HepG2 (cell line): ENCODE results near the gene WNT5B. TPM values are rescaled to one million over a fixed set of nuclear protein-coding genes. Genes with fewer than 3 reads are reported as not detected.
A peak's percentile ranks its signal among the peaks of the same experiment; 100 is the strongest.

ENCODE experiments used
- MED13 ChIP-seq: sonication (generic); formaldehyde crosslinking; IDR thresholded peaks from 2 replicates; pipeline ENCODE4 v1.5.0; 2020; ENCODE audit warnings: missing genetic modification reagents
- PCBP2 ChIP-seq: fragments of 200-400 bp; formaldehyde crosslinking; optimal IDR thresholded peaks from 2 replicates; pipeline ENCODE3; 2018; ENCODE audit warnings: low read length, low read depth; ENCODE audit not compliant: poor library complexity, severe bottlenecking
- PRPF4 ChIP-seq: fragments of 200-400 bp; formaldehyde crosslinking; IDR thresholded peaks from 2 replicates; pipeline ENCODE4 v1.6.1; 2016; ENCODE audit warnings: low read length, low read depth; ENCODE audit not compliant: poor library complexity, severe bottlenecking
- RXRB ChIP-seq: IDR thresholded peaks from 2 replicates; pipeline ENCODE4 v1.6.1; 2016; ENCODE audit warnings: borderline replicate concordance, missing genetic modification reagents, missing compliant biosample characterization
- TAF15 ChIP-seq: fragments of 200-400 bp; formaldehyde crosslinking; IDR thresholded peaks from one replicate; pipeline ENCODE4 v1.6.1; 2018; ENCODE audit warnings: mild to moderate bottlenecking, low read depth, low read length; ENCODE audit not compliant: poor library complexity, severe bottlenecking
- YY1 ChIP-seq: IDR thresholded peaks from 2 replicates; pipeline ENCODE4 v1.6.1; 2011; ENCODE audit warnings: low read length, low read depth, moderate library complexity, mild to moderate bottlenecking; ENCODE audit not compliant: insufficient read depth, insufficient replicate concordance
- ZNF484 ChIP-seq: sonication (generic); formaldehyde crosslinking; IDR thresholded peaks from 2 replicates; pipeline ENCODE4 v1.5.1; 2020; ENCODE audit warnings: mild to moderate bottlenecking, low read depth, missing genetic modification reagents, borderline replicate concordance
- ZNF652 ChIP-seq: IDR thresholded peaks from 2 replicates; pipeline ENCODE4 v1.6.1; 2016; ENCODE audit warnings: low read depth, borderline replicate concordance
- ZZZ3 ChIP-seq: sonication (generic); formaldehyde crosslinking; IDR thresholded peaks from 2 replicates; pipeline ENCODE4 v1.4.0; 2020; ENCODE audit warnings: missing genetic modification reagents, mild to moderate bottlenecking, borderline replicate concordance
- polyA plus RNA-seq, 8 experiments: library from polyadenylated mRNA; depleted of rRNA in 3 of 8; stranded (reverse) in 7 of 8; unstranded in 1 of 8; fragments of >200 nt; fragmentation: Illumina TruSeq in 4 of 8; extraction: Trizol in 4 of 8; gene quantifications; 2 replicates each; pipeline versions ENCODE4 v1.2.1 to v1.2.3, GENCODE V29; 2011 to 2016; ENCODE audit warnings: low read depth in 4 of 8, missing spikeins in 1 of 8, mixed read lengths in 1 of 8; ENCODE audit not compliant: insufficient read depth in 1 of 8
- total RNA-seq, 5 experiments: library from RNA; depleted of rRNA; stranded (reverse); fragments of >200 nt; fragmentation: Illumina TruSeq; extraction: Trizol; gene quantifications; 2 replicates each; pipeline ENCODE4 v1.2.3, GENCODE V29; 2016; ENCODE audit warnings: low read depth in 1 of 5
- TF ChIP-seq, protein P1 (sequence below): sonication (generic); formaldehyde crosslinking; IDR thresholded peaks from 2 replicates; pipeline ENCODE4 v1.4.0; 2020; ENCODE audit warnings: missing genetic modification reagents, mild to moderate bottlenecking, borderline replicate concordance
- TF ChIP-seq, protein P2 (sequence below): sonication (generic); formaldehyde crosslinking; IDR thresholded peaks from 2 replicates; pipeline ENCODE4 v1.4.0; 2020; ENCODE audit warnings: missing genetic modification reagents
- TF ChIP-seq, protein P3 (sequence below): sonication (generic); formaldehyde crosslinking; conservative IDR thresholded peaks from 2 replicates; pipeline ENCODE4 v1.8.0; 2022; ENCODE audit warnings: low read depth, missing genetic modification reagents
- TF ChIP-seq, protein P4 (sequence below): sonication (generic); formaldehyde crosslinking; IDR thresholded peaks from 2 replicates; pipeline ENCODE4 v1.5.0; 2020; ENCODE audit warnings: mild to moderate bottlenecking, missing genetic modification reagents, borderline replicate concordance

WNT5B gene
- total and polyA plus RNA-seq, 2 of the 13 experiments (the other 11 are each of a cell fraction or from before 2014, with no cell fraction given), result 0.04 TPM; not detected in 1

DNA sequence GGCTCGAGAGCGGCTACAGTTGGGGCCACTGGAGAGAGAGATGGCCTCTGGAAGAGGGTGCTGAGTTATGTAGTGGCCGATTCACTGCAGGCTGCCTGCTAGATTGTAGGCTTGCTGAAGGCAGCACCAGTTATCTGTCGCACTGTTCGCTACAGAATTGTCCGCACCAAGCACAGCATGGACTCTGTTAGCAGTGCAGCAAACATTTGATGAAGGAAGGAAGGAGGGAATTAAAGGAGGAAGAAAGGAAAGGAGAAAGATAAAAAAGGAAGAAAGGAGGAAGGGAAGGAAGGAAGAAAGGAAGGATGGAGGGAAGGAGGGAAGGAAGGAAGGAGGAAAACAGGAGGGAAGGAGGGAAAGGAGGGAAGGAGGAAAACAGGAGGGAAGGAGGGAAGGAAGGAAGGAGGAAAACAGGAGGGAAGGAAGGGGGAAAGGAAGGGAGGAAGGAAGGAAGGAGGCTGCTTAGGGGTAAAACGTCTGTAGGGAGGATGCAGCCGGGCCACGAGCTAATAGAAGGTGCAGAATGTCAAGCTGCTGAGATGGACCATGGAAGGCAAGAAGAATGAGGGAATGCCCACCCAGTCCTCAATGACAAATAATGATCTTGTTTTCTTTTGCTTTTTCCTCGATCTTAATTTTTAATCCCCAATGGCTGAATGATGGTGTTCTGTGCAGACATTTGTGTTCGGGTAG is 34.6 kb downstream of the WNT5B start (continued):
- no peak for TF ChIP-seq TAF15
- no peak for TF ChIP-seq RXRB (CRISPR knock-in tag)
- TF ChIP-seq, protein P1, sequence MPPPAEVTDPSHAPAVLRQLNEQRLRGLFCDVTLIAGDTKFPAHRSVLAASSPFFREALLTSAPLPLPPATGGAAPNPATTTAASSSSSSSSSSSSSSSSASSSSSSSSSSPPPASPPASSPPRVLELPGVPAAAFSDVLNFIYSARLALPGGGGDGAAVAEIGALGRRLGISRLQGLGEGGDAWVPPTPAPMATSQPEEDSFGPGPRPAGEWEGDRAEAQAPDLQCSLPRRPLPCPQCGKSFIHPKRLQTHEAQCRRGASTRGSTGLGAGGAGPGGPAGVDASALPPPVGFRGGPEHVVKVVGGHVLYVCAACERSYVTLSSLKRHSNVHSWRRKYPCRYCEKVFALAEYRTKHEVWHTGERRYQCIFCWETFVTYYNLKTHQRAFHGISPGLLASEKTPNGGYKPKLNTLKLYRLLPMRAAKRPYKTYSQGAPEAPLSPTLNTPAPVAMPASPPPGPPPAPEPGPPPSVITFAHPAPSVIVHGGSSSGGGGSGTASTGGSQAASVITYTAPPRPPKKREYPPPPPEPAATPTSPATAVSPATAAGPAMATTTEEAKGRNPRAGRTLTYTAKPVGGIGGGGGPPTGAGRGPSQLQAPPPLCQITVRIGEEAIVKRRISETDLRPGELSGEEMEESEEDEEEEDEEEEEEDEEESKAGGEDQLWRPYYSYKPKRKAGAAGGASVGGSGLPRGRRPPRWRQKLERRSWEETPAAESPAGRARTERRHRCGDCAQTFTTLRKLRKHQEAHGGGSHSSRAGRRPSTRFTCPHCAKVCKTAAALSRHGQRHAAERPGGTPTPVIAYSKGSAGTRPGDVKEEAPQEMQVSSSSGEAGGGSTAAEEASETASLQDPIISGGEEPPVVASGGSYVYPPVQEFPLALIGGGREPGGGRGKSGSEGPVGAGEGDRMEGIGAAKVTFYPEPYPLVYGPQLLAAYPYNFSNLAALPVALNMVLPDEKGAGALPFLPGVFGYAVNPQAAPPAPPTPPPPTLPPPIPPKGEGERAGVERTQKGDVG (CRISPR knock-in tag), result no peak
- TF ChIP-seq ZNF484, result no peak
- TF ChIP-seq PRPF4, result peak; percentile 4
- TF ChIP-seq ZNF652 (CRISPR knock-in tag), result no peak
- TF ChIP-seq, protein P2, sequence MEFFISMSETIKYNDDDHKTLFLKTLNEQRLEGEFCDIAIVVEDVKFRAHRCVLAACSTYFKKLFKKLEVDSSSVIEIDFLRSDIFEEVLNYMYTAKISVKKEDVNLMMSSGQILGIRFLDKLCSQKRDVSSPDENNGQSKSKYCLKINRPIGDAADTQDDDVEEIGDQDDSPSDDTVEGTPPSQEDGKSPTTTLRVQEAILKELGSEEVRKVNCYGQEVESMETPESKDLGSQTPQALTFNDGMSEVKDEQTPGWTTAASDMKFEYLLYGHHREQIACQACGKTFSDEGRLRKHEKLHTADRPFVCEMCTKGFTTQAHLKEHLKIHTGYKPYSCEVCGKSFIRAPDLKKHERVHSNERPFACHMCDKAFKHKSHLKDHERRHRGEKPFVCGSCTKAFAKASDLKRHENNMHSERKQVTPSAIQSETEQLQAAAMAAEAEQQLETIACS, result no peak
- peak; percentile 40 for TF ChIP-seq PCBP2
- TF ChIP-seq MED13 (CRISPR knock-in tag), result no peak
- no peak for TF ChIP-seq ZZZ3
- TF ChIP-seq, protein P3, sequence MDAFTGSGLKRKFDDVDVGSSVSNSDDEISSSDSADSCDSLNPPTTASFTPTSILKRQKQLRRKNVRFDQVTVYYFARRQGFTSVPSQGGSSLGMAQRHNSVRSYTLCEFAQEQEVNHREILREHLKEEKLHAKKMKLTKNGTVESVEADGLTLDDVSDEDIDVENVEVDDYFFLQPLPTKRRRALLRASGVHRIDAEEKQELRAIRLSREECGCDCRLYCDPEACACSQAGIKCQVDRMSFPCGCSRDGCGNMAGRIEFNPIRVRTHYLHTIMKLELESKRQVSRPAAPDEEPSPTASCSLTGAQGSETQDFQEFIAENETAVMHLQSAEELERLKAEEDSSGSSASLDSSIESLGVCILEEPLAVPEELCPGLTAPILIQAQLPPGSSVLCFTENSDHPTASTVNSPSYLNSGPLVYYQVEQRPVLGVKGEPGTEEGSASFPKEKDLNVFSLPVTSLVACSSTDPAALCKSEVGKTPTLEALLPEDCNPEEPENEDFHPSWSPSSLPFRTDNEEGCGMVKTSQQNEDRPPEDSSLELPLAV (CRISPR knock-in tag), result no peak
- TF ChIP-seq, protein P4, sequence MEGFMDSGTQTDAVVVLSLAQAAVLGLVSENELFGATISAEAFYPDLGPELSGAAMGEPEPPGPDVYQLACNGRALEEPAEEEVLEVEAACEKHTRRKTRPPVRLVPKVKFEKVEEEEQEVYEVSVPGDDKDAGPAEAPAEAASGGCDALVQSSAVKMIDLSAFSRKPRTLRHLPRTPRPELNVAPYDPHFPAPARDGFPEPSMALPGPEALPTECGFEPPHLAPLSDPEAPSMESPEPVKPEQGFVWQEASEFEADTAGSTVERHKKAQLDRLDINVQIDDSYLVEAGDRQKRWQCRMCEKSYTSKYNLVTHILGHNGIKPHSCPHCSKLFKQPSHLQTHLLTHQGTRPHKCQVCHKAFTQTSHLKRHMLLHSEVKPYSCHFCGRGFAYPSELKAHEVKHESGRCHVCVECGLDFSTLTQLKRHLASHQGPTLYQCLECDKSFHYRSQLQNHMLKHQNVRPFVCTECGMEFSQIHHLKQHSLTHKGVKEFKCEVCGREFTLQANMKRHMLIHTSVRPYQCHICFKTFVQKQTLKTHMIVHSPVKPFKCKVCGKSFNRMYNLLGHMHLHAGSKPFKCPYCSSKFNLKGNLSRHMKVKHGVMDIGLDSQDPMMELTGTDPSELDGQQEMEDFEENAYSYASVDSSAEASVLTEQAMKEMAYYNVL (CRISPR knock-in tag), result 0 out of 2 replicates have a peak, but pooled peaks have one; percentile 43
- no peak for TF ChIP-seq YY1
